Fibroblast of mammary gland (primary cell): ENCODE results near the gene KCP.

Source experiments
- DNase-seq: peaks from one replicate; pipeline ENCODE4 v3.0.0-alpha.2; 2010; ENCODE audit warnings: low read depth
- H3K4me3 ChIP-seq: 2 replicates; pipeline ENCODE4 v1.5.1; 2011; ENCODE audit warnings: low read depth, mild to moderate bottlenecking, low read length, moderate library complexity; ENCODE audit not compliant: control insufficient read depth
- TF ChIP-seq, protein P1 (sequence below): conservative IDR thresholded peaks from 2 replicates; pipeline ENCODE4 v1.5.1; 2011; ENCODE audit warnings: low read depth, low read length, inconsistent platforms; ENCODE audit not compliant: control insufficient read depth, insufficient read depth

KCP gene

DNA sequence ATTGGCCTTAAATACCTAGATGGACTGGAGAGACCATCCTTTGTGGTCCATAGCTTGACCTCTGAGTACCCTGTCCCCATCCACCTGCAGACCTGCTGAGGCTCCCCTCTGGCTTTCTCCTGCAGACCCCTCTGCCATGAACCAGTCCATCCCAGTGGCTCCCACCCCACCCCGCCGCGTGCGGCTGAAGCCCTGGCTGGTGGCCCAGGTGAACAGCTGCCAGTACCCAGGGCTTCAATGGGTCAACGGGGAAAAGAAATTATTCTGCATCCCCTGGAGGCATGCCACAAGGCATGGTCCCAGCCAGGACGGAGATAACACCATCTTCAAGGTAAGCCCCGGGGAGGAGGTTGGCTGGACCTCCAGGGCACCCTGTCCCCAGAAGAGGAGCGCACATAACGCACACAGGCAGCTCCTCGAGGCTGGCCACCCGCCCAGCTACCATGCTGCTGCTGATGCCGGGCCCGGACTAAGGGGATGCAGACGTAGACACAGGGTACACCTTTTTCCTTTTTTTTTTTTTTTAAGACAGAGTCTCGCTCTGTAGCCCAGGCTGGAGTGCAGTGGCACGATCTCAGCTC, 31.5 kb upstream of the KCP start:
- no peak overlapping the region for H3K4me3 ChIP-seq
- no peak for DNase-seq
- TF ChIP-seq, protein P1, sequence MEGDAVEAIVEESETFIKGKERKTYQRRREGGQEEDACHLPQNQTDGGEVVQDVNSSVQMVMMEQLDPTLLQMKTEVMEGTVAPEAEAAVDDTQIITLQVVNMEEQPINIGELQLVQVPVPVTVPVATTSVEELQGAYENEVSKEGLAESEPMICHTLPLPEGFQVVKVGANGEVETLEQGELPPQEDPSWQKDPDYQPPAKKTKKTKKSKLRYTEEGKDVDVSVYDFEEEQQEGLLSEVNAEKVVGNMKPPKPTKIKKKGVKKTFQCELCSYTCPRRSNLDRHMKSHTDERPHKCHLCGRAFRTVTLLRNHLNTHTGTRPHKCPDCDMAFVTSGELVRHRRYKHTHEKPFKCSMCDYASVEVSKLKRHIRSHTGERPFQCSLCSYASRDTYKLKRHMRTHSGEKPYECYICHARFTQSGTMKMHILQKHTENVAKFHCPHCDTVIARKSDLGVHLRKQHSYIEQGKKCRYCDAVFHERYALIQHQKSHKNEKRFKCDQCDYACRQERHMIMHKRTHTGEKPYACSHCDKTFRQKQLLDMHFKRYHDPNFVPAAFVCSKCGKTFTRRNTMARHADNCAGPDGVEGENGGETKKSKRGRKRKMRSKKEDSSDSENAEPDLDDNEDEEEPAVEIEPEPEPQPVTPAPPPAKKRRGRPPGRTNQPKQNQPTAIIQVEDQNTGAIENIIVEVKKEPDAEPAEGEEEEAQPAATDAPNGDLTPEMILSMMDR: no peak

DNA sequence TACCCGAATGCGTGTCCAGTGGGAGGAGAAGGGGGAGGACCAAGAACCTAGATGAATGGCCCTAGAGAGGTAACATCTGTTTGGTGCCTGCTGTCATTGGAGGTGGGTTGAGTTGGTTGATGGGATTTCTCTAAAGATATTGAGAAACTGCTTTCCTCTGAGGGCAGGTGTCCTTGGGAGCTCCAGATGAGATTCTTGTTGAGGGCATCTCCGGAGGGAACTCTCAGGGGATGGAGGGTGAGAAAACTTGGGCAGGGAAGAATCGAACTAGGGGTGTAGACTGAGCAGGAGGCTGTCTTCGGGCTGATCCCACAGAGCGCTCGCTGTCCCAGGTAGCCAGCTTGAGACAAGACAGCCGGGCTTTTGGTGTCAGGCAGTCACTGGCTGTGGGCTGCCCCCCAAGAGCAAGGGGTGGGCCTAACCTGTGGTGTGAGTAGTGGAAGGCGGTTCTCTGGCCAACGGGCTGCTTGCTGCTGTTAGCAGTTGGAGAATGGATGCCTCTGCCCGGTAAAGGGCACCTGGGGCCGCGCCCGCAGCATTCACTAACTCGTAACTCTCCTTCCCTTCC, 30.9 kb upstream of the KCP start:
- no peak overlapping the region for H3K4me3 ChIP-seq
- DNase-seq: no peak
- TF ChIP-seq, protein P1: no peak

DNA sequence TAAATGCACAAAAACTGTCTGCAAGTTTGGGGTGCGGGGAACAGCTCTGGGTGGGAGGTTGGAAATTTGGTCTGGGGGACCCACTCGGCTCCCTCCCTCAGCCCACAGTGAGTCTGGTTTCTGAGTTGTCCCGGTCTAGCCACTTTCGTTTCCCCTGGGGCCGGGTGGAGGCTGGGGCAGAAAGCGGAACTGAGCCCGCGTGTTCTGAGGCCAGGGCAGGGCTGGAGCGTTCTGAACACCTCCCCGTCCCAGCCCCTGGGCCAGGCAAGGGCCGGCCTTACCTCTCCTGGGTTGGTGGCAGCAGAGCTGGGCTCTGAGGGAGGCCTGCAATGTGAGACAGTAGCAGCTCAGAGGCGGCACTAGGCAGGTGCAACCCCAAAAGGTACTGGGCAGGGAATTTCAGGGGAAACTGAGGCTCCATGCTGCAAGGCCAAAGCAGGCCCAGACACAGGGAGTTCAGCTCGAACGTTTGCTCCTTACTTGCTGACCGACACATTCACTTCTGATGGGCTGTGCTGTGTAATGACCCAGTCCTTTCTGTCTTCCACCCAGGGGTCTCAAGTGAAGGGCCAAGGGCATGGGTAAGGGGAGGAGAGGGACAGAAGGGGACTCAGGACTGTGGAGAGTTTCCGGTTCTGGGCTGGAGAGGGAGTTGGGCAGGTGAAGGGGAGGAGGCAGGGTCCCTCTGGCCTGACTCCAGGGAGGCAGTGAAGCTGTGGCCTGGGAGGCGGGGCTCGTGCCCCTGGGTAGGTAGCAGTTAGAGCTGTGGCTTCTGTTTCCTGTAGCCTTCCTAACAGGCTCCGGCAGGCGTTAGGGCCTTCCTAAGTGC, 30.2 kb upstream of the KCP start:
- H3K4me3 ChIP-seq: no peak overlapping the region
- TF ChIP-seq, protein P1: no peak
- DNase-seq: no peak

DNA sequence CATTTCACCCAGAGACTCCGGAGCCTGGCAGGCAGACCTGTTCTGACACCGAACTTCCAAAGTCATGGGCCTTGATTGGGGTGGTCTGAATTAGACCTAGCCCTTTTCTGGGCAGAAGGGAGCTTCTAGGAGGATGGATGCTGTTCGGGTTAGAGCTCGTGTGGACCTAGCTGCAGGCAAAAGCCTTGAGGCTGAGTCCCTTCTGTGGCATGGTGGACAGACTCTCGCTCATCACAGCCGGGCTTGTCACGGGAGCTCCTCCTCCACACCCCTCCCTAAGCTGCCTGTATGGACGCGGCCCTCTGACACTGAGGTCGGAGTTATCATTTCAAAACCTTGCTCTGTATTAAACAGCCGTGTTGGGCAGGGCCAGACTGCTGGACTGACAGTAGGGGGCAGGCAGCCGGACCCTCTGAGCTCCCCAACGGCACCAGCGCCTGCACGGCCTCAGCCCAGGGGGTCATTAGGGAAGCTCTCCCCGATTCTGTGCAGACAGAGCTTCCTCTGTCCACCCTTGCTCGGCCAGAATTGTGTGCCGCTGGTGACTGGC, 29.4 kb upstream of the KCP start:
- TF ChIP-seq, protein P1: no peak
- no peak for DNase-seq
- H3K4me3 ChIP-seq: no peak overlapping the region

DNA sequence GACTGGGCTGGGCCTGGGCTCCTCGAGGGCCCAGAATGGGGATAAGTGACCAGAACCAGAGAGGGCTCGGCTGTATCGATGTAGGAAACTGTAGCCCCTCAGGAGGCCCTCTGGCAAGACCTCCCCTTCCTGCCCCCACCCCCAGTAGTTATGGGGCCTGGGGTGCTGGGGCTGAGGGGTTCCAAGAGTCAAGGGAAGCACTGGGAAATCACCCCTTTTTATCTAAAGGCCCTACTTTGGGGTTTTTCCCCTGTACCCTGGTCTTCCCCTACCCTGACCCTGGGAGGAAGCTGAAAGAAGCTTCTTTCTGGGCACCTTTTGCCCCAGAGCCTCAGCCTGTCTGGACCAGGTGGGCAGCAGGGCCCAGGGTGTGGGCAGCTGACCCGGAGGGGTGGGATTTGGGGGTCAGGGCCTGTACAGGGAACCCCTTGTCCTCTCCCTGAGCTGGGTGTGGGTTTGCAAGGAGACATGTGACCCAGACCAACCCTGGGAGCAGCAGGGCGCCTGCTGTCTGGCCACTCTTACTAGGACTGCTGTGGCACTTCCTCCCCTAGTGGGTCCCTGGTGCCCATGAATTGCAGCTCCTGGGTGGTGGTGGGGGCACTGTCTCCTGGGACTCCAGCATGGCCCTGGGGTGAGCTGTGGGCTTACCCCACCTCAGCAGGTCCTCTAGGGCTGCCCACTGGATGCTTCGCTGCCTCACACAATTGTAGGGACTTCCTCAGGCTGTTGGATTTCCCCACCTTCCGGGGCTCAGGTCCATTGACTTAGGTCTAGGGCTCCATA, 28.8 kb upstream of the KCP start:
- H3K4me3 ChIP-seq: no peak overlapping the region
- TF ChIP-seq, protein P1: no peak
- no peak for DNase-seq

DNA sequence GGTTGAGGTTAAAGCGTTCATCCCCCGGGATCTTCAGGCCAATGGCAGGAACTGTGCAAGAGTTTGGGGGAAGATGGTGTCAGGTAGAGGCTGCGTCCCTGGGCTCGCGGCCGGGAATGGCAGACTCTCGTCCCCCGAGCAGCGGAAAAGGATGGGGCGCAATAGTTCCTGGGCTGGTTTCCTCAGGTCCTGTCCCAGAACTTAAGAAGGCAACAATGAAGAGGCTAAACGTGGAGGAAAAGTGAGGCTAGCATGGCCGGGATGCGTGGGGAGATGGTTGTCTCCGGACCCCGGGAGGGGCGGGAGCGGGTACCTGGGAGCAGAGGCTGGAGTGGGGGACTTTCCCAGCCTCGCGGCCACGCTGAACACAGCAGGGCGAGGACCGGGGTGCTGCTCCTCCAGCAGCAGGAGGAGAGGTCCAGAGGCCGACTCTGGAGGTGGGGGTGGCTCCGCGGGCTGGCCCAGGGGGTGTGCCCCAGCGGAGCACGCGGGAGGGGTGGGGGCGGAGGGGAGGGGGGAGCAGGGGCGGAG, 28.1 kb upstream of the KCP start:
- TF ChIP-seq, protein P1: no peak
- DNase-seq: no peak
- peak overlapping the region; percentile 17 for H3K4me3 ChIP-seq
